Measurements from ENCODE around the gene ARHGAP24. TPM values are rescaled to one million over a fixed set of nuclear protein-coding genes. Genes with fewer than 3 reads are reported as not detected.

The ARHGAP24 gene
- polyA plus RNA-seq, 3 donors, result 12.5 to 32.0 (median 18.8) TPM

- Mint-ChIP-seq H3K4me1 (no peaks in the 10 kb centered on the region), H3K9me3 (peaks cover 0 to 2% (median 0%) of the 10 kb centered on the region in 7 donors), H3K36me3 (peaks cover 32 to 34% of the 10 kb centered on the region in 2 donors), H3K27me3 (ENCODE audit: low read depth in 3 of 3) (no peaks in the 10 kb centered on the region), H3K4me3 (no peak overlapping the region), H3K27ac (no peak overlapping the region)
- H3K4me3 ChIP-seq (replicated peaks in 1 of 3; ENCODE audit: low read depth in 2 of 3, low read length in 3 of 3), result no peak overlapping the region
- H4K20me1 ChIP-seq (ENCODE audit: insufficient read depth, low read length), result peaks cover 41% of the 10 kb centered on the region
- intact Hi-C loops (cut with micrococcal nuclease), result no loop called here
- no peak overlapping the region for H3K9ac ChIP-seq (ENCODE audit: insufficient read depth, low read length, poor library complexity, severe bottlenecking)
- no peak overlapping the region for H3K4me2 ChIP-seq (replicated peaks; ENCODE audit: extremely low read depth, low read length, poor library complexity, severe bottlenecking)
- no peak overlapping the region for H2AFZ ChIP-seq (ENCODE audit: insufficient read depth, low read depth, low read length, poor library complexity, severe bottlenecking)
- no peak overlapping the region for H3K27ac ChIP-seq (ENCODE audit: low read depth in 1 of 2, low read length in 2 of 2)
- no peaks in the 10 kb centered on the region for H3K79me2 ChIP-seq (ENCODE audit: insufficient read depth, low read length)
- H3K4me1 ChIP-seq (ENCODE audit: control insufficient read depth in 1 of 2, insufficient read depth in 2 of 2, low read length in 2 of 2), result no peaks in the 10 kb centered on the region
- no peaks in the 10 kb centered on the region for H3K27me3 ChIP-seq (ENCODE audit: control insufficient read depth in 2 of 2, insufficient read depth in 2 of 2, low read length in 2 of 2)
- peaks cover 18 to 50% of the 10 kb centered on the region in 2 donors for H3K36me3 ChIP-seq (replicated peaks in 1 of 2; ENCODE audit: control insufficient read depth in 1 of 2, insufficient read depth in 2 of 2, low read length in 2 of 2)
- no peak for DNase-seq
- no peaks in the 10 kb centered on the region for H3K9me3 ChIP-seq (replicated peaks in 1 of 2; ENCODE audit: control insufficient read depth in 1 of 2, insufficient read depth in 1 of 2, low read length in 2 of 2)
- no peak for TF ChIP-seq CTCF (IDR thresholded peaks at IDR 0.05)
These were observed 96.1 kb downstream of the ARHGAP24 start for GRCh38 chr4:85571008-85571407.

DNA sequence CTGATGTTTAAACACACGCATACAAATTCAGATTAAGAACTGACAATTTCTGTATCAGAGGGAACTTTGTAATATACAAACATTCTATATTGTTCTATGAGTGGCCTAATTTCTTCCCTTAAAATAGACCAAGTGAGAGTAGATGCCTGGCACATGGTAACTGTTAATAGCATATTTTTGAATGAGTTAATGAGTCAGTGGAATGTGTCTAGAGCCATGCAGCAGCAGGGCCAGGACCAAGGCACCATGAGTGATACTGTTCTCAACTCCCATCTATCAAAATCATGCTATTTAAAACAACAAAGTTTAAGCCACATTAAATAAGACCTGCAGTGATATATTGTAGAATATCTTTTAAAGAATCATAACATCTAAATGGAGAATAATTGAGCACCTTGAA is 98.3 kb downstream of the ARHGAP24 start:
- no peak for DNase-seq
- Mint-ChIP-seq H3K36me3 (peaks cover 37 to 40% of the 10 kb centered on the region in 2 donors), H3K4me3 (no peak overlapping the region), H3K27ac (no peak overlapping the region), H3K27me3 (ENCODE audit: low read depth in 3 of 3) (no peaks in the 10 kb centered on the region), H3K9me3 (peaks cover 0 to 5% (median 0%) of the 10 kb centered on the region in 7 donors), H3K4me1 (no peaks in the 10 kb centered on the region)
- Histone ChIP-seq H3K36me3 (replicated peaks in 1 of 2; ENCODE audit: control insufficient read depth in 1 of 2, insufficient read depth in 2 of 2, low read length in 2 of 2) (peaks cover 18 to 53% of the 10 kb centered on the region in 2 donors), H2AFZ (ENCODE audit: insufficient read depth, low read depth, low read length, poor library complexity, severe bottlenecking) (no peak overlapping the region), H3K27me3 (ENCODE audit: control insufficient read depth in 2 of 2, insufficient read depth in 2 of 2, low read length in 2 of 2) (no peaks in the 10 kb centered on the region), H3K9me3 (replicated peaks in 1 of 2; ENCODE audit: control insufficient read depth in 1 of 2, insufficient read depth in 1 of 2, low read length in 2 of 2) (no peaks in the 10 kb centered on the region), H3K27ac (ENCODE audit: low read depth in 1 of 2, low read length in 2 of 2) (no peak overlapping the region), H3K4me3 (replicated peaks in 1 of 3; ENCODE audit: low read depth in 2 of 3, low read length in 3 of 3) (no peak overlapping the region), H3K9ac (ENCODE audit: insufficient read depth, low read length, poor library complexity, severe bottlenecking) (no peak overlapping the region), H4K20me1 (ENCODE audit: insufficient read depth, low read length) (peaks cover 20% of the 10 kb centered on the region), H3K4me2 (replicated peaks; ENCODE audit: extremely low read depth, low read length, poor library complexity, severe bottlenecking) (no peak overlapping the region), H3K79me2 (ENCODE audit: insufficient read depth, low read length) (no peaks in the 10 kb centered on the region), H3K4me1 (ENCODE audit: control insufficient read depth in 1 of 2, insufficient read depth in 2 of 2, low read length in 2 of 2) (no peaks in the 10 kb centered on the region)
- no peak for TF ChIP-seq CTCF (IDR thresholded peaks at IDR 0.05)
- intact Hi-C loops (cut with micrococcal nuclease), result no loop called here
- WGBS (ENCODE audit: insufficient coverage), result no CpG with 5 or more reads among the region's 1 CpG

Data from CD14-positive monocyte (primary cell).